ENCODE results near the gene ACP3.

Gene ACP3

DNA sequence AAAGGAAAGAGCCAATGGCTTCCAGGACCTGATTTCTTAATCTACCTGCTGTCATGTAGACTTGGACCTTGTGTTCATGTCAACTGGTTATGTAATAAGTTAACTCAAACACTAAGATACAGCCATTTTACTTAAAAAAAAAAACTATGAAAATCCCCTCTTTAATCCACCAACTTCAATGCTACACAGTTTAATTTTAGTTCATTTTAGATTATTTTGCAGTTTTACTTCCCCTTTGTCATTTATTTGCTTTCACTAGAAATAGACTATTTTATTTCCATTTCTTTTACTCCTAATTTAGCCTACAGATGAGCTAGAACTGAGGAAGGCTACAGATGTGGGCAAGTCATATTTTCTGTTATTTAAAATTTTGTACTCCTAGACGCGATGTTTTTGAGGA is 89.4 kb downstream of the ACP3 start:
- no peak for DNase-seq (ENCODE audit: low read depth in 2 of 2)

DNA sequence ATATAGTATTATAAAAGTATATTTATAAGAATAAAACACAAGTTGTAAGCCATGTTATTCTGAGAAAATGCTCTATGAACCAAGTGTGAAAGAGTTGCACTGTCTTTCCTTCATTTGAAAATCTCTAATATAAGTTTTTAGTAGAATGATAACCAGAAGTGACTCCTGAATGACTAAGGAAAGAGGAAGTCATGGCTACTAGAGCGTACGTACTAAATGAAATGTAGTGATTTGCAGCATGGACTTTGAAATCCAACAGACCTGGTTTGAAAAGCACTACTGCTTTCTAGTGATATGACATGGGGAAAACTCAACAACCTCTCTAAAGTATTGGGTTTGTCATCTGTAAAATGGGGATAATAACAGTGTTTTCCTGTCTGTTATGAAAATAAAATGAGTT is 89.8 kb downstream of the ACP3 start:
- no peak for DNase-seq (ENCODE audit: low read depth in 2 of 2)
